OCI-LY3 (cell line): ENCODE measurements around the gene HOXD3.

ENCODE experiments used
- EZH2phosphoT487 ChIP-seq: fragments of 200-600 bp; shearing (Covaris generic); IDR thresholded peaks from 2 replicates; pipeline ENCODE4 v1.6.1; 2018; ENCODE audit warnings: antibody characterized with exemption, mixed run types, low read depth
- TF ChIP-seq, protein P1 (sequence below): fragments of 200-600, 300-600 bp; sonication (generic); IDR thresholded peaks from 2 replicates; pipeline ENCODE4 v1.5.1; 2014; ENCODE audit warnings: antibody characterized with exemption, low read length, low read depth

DNA sequence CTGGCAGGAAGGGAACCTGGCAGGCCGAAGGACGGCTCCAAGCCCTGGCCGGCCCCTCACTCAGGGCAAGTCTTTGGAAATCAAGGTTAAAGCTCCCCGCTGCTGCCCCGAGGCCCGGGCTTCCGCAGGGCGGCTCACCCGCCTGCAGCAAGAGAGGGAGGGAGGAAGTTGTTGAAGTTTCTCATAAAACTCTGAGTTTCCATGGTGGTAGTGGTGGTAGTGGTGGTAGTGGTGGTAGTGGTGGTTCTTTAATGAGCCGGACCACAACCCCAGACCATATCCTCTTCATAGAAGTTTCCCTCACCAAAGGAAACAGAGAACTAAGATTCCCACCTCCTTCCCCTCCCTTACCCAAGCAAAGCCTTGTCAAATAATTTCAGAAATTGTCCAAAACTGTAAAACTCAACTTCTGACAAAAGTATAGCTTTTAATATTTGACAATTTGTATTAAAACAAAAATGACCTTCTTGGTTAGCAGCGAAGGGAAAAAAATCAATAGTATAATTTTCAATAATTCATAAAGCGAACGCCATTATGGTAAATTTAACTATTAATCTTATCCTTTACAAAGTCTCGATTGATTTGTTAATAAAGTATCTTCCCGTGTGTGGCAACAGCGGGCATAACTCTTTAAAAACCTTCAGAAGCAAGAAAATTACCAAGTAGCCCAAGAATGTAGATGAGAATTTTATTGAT, 42.0 kb upstream of the HOXD3 start:
- TF ChIP-seq, protein P1, sequence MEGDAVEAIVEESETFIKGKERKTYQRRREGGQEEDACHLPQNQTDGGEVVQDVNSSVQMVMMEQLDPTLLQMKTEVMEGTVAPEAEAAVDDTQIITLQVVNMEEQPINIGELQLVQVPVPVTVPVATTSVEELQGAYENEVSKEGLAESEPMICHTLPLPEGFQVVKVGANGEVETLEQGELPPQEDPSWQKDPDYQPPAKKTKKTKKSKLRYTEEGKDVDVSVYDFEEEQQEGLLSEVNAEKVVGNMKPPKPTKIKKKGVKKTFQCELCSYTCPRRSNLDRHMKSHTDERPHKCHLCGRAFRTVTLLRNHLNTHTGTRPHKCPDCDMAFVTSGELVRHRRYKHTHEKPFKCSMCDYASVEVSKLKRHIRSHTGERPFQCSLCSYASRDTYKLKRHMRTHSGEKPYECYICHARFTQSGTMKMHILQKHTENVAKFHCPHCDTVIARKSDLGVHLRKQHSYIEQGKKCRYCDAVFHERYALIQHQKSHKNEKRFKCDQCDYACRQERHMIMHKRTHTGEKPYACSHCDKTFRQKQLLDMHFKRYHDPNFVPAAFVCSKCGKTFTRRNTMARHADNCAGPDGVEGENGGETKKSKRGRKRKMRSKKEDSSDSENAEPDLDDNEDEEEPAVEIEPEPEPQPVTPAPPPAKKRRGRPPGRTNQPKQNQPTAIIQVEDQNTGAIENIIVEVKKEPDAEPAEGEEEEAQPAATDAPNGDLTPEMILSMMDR, result no peak
- TF ChIP-seq EZH2phosphoT487, result no peak
